ENCODE data around the gene MUC20.
"Not testable (repeated sequence)": the region's sequence is repeated elsewhere in the genome, so short reads cannot be mapped to it uniquely, and the experiment has no call there.

GRCh38 chr3:195710126-195710905 lies 10.5 kb upstream of the MUC20 start:
- not testable (repeated sequence) for TF ChIP-seq CTCF (IDR thresholded peaks at IDR 0.05; ENCODE audit: borderline replicate concordance, extremely low read depth, low read length, poor library complexity, severe bottlenecking); EZH2 (IDR thresholded peaks at IDR 0.05; ENCODE audit: borderline replicate concordance, low read depth, low read length, severe bottlenecking)
